HG02943 (cell line): ENCODE data around the gene SAE1.
A peak's percentile ranks its signal among the peaks of the same experiment; 100 is the strongest.

Source experiments
- ATAC-seq: cut with Tn5 transposase; IDR thresholded peaks from one replicate; pipeline ENCODE4 v1.9.1; 2021; ENCODE audit warnings: mild to moderate bottlenecking, low read depth, moderate library complexity; ENCODE audit not compliant: unreplicated experiment

SAE1 gene

DNA sequence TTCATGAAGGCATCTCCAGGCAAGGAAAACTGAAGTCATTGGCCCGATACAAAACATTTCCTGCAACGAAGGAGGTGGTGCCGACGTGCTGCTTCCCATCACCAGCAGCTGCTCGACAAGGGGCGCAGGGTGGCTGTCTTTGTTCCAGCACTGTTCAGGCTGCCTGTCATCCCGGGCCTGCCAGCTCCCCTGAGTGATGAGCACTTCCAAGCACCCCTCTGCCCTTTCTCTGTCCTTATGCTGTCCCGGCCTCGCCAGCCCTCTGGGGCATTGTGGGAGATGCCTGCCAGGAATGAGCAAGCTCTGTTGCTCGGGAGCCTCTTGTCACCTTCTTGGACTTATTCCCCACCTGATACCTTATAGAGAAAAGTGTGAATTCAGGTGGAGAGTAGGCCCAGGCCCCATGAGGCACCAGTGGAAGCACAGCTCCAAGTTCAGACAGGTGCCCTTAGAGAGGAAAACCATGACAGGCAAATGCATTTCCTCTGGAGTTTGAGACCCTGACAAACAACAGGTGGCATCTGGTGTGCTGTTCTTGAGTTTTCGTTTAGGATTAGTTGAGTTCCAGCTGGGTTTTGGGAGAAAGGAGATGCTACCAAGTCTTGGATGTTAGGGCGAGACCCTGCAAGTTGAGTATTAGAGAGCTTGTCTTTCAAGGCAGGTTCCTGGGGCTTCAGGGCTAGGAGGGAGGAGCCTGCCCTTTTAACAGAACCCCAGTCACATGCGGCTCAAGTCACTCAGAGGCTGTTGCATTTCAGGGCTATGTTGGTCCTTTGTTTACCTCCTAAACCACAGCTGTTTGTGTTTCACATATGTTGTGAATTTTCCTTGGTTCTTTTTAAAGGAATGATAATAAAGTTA is 78.9 kb downstream of the SAE1 start:
- no peak for ATAC-seq

- ATAC-seq, result no peak
Measured at GRCh38 chr19:47210180-47210490, 79.5 kb downstream of the SAE1 start.

DNA sequence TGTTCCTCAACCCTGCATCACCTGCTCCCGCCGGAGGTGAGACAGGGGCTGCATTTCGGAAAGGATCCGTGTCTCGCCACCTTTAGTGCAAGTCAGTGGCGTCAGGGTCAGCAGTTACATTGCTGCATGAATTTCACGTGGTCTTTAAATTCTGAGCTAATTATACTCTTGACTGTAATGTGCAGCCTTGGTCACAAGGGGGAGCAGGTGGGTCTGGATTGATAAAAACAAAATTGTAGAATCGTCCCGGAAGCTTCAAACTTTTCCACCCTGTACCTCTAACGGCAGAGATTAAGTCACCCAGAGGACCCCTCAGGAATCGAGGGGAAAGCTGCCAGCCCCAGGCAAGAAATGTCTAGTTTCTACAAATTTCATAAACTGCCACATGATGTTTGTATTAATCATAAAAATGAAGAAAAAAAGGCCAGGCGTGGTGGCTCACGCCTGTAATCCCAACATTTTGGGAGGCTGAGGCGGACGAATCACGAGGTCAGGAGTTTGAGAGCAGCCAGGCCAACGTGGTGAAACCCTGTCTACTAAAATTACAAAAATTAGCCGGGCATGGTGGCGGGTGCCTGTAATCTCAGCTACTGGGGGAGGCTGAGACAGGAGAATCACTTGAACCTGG is 80.2 kb downstream of the SAE1 start:
- no peak for ATAC-seq

GRCh38 chr19:47215581-47215980 is 84.9 kb downstream of the SAE1 start:
- no peak for ATAC-seq

- no peak for ATAC-seq
Measured at GRCh38 chr19:47221080-47221841, 90.6 kb downstream of the SAE1 start.

- no peak for ATAC-seq
Measured at GRCh38 chr19:47221890-47222289, 91.3 kb downstream of the SAE1 start.

DNA sequence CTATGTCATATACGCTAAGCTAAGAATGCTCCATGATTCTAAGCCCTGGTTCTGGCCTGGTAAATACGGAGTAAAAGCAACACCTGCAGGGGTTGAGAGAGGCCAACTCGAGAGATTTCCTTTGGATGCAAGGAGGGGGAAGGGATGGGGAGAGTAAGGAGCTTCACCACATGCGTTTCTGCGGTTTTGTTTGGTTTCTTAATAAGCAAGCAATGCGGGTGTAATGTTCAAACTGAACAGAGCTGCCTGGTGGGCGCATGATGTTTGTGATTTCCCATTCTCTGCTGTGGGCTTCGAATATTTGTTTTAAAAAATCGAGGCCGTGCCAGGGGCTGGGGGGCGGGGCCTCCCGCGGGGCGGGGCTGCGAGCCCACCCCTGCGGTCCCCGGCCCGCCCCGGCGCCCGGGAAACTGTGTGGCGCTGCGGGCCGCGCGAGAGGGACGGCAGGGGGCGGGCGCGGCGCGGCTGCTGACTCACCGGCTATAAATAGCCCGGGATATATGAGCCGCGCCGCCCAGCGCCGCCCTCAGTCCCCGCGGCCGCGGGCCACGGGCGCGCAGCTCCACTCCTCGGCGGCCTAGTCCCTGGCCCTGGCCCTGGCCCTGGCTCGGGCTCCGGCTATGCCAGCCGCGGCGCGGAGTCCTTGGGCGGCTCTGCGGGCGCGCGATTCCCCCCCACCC is 95.3 kb downstream of the SAE1 start:
- no peak for ATAC-seq

DNA sequence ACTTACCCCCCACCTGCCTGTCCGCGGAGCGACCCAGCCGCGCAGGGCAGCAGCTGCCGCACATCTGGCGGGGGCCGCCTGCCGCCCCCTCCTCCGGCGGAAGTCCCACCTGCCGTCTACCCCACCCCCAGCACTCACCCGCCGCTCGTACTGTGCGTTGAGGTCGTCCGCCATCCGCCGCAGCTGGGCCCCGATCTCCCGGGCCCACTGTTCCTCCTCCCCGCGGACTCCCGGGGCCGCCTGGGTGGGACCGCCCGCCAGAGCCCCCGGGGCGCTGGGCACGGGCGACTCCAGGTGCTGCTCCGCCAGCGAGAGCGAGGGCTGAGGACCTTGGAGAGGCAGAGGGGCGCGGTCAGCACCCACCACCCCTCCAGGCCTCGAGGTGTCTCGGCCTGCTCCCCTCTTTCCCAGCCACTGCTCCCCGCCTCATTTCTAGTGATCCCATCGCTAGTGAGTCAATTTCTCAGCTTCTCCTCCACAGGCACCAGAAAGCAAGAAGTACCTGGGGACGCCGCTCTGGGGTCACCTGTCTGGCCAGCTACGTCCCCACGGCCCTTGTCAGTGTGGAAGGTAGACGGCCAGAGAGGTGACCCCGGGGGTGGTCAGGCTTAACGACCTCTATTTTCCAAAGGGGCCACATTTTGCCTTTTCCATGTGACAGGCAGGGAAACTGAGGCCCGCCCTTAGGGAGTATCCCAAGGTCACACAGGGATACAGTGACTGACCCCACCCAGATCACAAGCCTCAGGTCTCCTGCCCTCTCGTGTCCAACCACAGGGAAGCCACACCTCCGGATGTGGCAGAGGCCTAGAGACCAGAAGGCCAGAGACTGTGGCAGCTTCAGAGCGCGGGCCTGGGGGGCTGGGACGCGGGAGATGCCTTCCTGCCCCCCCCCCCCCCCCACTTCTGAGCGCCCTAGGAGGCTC is 96.1 kb downstream of the SAE1 start:
- no peak for ATAC-seq

DNA sequence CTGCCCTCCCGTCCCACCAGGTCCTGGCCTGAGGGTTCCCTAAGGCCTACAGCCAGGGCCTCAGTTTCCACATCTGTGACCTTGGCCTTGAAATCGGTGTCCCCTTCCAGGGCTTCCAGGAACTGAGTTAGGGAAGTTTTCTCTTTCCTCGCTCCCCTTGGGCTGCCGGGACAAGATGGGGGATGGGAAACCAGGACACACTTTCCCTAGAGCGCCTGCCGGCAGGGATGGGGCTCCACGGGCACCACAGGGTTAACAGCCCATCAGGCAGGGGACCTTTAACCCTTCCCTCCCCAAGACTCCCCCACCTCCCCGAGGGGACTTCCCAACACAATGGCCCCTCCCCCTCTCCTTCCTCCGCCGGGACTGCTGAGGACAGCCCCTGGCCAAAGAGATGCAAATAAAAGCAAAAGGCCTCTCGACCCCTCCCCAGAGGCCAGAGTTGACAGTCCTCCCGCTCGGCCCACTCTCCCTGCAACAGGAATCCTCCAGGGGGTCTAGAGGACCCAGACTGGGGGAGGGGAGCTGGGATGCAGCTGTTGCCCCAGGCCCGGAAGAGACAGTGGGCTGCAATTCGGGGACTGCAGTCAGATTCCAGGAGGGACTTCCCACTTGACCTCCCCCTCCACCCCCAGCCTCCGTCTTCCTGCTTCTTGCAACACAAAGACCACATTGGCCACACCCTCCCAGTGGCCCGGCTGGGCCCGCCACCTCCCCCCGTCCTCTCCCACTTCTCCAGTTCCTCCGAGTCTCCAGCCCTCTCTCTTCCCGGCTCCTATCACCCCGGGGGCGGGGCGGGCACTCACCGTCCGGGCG is 96.9 kb downstream of the SAE1 start:
- ATAC-seq, result no peak

DNA sequence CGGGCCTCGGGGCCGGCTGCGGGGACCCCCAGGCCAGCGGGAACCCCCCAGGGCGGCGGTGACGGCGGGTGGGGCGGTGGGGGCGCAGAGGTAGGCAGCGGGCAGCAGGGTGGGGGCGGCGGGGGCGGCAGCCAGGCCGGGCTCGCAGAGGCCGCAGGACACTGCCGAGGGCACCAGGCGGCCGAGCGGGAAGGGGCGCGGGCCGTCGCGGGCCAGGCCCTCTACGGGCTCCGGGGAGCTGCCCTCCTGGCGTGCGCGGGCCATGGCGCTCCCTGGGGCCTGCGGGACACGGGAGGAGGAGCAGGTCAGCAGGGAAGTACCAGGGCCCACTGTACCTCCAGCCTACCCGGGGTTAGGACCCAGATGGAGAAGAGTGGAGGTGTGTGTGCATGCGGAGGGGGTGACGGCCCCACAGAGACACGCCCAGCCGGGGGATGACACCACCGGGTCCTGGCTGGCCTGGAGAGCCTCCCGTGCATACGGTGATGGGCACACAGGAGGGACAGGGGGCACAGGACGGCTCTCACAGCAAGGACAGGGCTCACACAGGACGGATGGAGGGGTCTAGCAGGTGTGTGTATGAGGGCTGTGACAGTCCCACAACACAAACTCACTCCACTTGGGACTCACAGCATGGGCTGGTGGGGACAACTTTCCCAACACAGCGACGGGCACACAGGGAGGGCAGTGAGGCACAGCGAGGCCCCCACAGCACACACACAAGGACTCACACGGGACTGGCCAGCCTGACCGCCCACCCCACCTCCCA is 97.7 kb downstream of the SAE1 start:
- no peak for ATAC-seq

DNA sequence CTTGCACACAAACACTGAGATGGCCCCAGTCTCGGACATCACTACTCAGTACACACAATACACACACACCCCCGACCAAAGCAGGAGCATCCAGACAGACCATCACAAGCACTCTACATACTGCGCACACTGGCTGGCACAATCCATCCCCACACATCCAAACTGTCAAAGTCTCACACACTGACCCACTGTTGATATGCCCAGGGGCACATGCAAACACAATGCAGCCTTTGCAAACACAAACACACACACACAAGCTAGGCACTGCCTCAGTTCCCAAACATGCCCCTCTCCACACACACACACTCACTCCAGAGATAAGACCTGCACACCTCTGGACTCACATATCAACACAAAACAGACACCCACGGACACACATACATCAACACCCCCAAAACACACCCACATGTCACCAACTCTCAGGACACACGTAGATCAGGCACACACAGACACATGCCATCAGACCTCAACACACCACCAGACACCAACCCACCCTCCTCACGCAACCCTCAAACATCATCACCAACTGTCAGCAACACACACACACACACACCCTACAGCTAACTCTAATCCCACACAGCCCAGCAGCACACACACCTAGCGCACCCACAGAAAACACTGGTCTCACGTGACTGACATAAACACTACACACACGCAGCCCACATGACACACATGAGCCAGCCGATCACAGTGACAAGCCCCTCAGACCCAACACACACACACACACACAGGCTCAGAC is 98.5 kb downstream of the SAE1 start:
- no peak for ATAC-seq

DNA sequence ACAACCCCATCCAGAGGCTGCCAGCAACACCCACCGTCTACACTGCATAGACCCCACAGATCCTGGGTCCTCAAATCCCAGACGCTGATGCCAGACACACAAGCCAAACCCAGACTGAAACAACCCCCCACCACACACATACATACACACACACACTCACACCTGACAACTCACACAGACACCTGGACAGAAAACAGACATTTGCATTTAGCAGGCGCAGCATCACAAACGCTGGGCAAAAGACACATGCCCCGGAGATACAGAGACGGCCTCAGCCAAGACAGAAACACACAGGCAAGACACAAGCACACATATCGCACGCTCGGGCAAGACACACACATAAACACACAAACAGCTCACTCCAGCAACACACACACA is 99.0 kb downstream of the SAE1 start:
- ATAC-seq, result no peak

DNA sequence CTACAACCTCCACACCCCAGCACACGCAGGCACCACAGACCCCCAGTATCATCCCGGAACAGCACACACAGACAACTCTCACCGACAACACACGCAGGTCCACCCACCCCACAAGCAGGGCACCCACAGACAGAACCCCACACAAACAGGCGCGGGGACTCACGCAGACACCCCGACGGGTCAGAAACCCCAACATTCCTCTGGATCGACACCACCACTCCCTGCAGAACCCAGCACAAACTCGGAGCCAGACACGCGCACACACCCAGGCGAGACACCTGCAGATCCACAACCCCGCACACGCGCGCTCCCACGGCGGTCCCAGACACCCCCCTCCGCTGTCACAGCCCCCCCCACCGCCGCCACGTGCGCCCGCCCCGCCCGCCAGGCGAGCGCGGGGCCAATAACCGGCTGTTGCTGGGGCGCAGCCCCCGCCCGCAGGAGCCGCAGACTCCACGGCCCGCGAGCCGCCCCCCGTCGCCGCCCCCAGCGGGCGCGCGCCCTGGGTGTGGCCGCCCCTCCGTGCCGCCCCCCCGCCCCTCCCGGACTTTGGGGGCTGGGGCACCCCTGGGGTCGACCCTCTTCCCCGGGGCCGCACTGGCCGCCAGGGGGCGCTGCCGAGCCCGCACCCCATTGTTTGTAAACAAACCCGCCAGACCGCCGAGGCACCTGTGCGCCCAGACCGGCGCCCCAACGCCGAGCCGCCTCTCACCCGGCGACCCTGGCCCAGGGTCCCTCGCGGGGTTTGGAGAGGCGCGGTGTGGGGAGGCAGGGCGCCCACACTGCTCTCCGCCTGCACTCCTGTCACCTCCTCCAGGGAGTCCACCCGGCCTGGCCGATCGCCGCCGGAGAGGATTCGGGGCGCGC is 99.7 kb downstream of the SAE1 start:
- no peak for ATAC-seq

- ATAC-seq, result no peak
Measured at GRCh38 chr19:47230921-47231214, 100.2 kb downstream of the SAE1 start, which contains the start of gene BBC3. TSS of gene BBC3 (minus strand) at chr19:47231199. CDS start at chr19:47228431, 2,768 bp downstream.

GRCh38 chr19:47231215-47232054 is 100.8 kb downstream of the SAE1 start:
- ATAC-seq, result peak; percentile 25
